ENCODE data around the gene OSBP2. TPM values are rescaled to one million over a fixed set of nuclear protein-coding genes. Genes with fewer than 3 reads are reported as not detected.

Gene OSBP2
- total RNA-seq, 4 donors from 2014 or later, result 0.66 to 2.4 (median 1.6) TPM

DNA sequence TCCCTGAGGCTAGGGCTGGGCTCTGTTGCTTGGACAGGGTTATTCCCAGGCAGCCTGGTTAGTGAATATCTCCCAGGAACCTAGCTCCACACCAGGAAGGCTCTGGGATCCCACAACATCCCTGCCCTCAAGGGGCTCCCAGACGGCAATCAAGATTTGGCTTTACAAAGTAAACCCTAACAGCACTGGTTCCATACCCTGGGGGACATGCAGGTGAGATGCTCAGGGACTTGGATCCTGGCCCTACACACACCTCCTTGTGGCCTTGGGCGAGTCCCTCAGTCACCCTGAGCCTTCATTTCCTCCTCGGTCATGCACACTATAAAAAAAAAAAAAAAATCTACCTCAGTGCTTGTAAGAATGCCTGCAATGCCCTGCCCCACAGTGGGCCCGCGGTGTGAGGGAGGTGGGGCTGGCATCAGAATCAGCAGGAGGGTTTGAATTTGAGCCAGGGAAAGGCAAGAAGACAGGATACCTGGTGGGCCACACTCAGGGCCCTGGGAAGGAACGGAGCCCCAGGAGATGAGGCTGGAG, 187.6 kb downstream of the OSBP2 start:
- no peak for TF ChIP-seq EP300 (IDR thresholded peaks at IDR 0.05)
- TF ChIP-seq POLR2A (IDR thresholded peaks at IDR 0.05), result no peak
- TF ChIP-seq, protein P1, sequence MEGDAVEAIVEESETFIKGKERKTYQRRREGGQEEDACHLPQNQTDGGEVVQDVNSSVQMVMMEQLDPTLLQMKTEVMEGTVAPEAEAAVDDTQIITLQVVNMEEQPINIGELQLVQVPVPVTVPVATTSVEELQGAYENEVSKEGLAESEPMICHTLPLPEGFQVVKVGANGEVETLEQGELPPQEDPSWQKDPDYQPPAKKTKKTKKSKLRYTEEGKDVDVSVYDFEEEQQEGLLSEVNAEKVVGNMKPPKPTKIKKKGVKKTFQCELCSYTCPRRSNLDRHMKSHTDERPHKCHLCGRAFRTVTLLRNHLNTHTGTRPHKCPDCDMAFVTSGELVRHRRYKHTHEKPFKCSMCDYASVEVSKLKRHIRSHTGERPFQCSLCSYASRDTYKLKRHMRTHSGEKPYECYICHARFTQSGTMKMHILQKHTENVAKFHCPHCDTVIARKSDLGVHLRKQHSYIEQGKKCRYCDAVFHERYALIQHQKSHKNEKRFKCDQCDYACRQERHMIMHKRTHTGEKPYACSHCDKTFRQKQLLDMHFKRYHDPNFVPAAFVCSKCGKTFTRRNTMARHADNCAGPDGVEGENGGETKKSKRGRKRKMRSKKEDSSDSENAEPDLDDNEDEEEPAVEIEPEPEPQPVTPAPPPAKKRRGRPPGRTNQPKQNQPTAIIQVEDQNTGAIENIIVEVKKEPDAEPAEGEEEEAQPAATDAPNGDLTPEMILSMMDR (IDR thresholded peaks at IDR 0.05), result no peak
- no peaks in the 10 kb centered on the region for H3K9me3 ChIP-seq
- no peaks in the 10 kb centered on the region for H3K27me3 ChIP-seq
- no peak overlapping the region for H3K27ac ChIP-seq
- no peaks in the 10 kb centered on the region for H3K36me3 ChIP-seq
- WGBS, 2 donors, result 85 to 86% methylated on average over 6 of the region's 6 CpGs
- no peak overlapping the region for H3K4me3 ChIP-seq
- DNase-seq (ENCODE audit: low spot score in 2 of 2), result no peak
- H3K4me1 ChIP-seq, result peaks cover 0 to under 1% (median 0%) of the 10 kb centered on the region in 4 donors

DNA sequence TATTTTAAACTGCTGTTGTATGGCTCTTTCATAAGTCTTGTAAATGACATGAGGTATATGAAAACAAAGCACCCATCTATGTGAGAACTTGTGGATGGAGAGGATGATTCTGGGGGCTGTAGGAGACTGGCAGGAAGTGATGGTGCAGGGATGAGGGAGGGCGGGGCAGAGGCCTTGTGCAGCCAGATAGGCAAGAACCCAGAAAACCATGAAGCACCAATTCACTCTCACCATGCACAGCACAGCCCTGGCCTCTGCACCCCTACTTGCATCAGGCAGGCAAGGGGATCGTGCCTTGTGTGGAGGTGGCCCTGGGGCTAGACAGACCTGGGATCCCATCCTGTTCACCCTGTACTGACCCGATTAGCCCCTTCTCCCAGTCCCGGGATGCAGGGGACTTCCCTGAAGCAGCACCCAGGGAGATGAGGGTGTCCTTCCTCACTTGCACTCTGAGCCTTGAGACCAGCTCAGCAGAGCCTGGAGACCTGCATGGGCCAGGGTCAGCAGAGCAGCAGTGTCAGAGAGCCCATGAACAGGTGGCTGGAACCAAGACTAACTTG, 188.4 kb downstream of the OSBP2 start:
- no peak for DNase-seq (ENCODE audit: low spot score in 2 of 2)
- no peak overlapping the region for H3K4me3 ChIP-seq
- no peaks in the 10 kb centered on the region for H3K27me3 ChIP-seq
- TF ChIP-seq POLR2A (IDR thresholded peaks at IDR 0.05), result no peak
- TF ChIP-seq, protein P1 (IDR thresholded peaks at IDR 0.05), result no peak
- no peak for TF ChIP-seq EP300 (IDR thresholded peaks at IDR 0.05)
- H3K36me3 ChIP-seq, result peaks cover 0 to 6% (median 0%) of the 10 kb centered on the region in 3 donors
- no peak overlapping the region for H3K27ac ChIP-seq
- no peaks in the 10 kb centered on the region for H3K4me1 ChIP-seq
- WGBS, 2 donors, result 89 to 96% methylated on average over 2 to 4 of the region's 4 CpGs
- H3K9me3 ChIP-seq, result no peaks in the 10 kb centered on the region

DNA sequence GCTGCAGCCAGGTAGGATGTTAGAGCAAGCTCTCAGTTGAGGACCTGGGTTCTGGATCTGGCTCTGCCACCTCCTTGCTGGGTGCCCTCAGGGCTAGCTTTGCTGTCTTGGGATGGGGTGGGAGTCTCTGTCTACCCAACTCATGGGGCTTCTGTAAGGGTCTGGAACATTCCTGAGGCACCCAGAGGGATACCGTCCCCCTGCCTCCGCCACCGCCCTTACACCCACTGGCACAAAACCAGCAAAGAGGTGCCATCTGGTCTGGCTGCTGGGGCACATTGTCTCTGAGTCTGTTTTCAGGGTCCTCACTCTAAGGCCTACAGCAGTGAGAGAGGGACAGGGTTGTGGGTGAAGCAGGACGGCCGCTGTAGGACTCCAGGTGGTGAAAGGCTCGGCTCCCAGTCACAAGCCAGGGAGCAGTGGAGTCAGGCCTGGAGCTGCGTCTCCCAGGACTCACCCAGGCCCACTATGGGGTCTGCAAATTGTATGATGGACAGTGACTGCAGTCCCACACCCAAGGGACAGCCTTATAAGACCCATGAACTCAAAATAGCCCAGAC, 189.0 kb downstream of the OSBP2 start:
- DNase-seq (ENCODE audit: low spot score in 2 of 2), result no peak
- Histone ChIP-seq H3K27me3 (no peaks in the 10 kb centered on the region), H3K4me1 (no peaks in the 10 kb centered on the region), H3K36me3 (peaks cover 0 to 9% (median 0%) of the 10 kb centered on the region in 3 donors), H3K9me3 (no peaks in the 10 kb centered on the region), H3K27ac (no peak overlapping the region), H3K4me3 (no peak overlapping the region)
- TF ChIP-seq EP300 (IDR thresholded peaks at IDR 0.05), result no peak
- TF ChIP-seq, protein P1 (IDR thresholded peaks at IDR 0.05), result no peak
- no peak for TF ChIP-seq POLR2A (IDR thresholded peaks at IDR 0.05)
- 95 to 96% methylated on average over 7 of the region's 7 CpGs for WGBS, 2 donors

DNA sequence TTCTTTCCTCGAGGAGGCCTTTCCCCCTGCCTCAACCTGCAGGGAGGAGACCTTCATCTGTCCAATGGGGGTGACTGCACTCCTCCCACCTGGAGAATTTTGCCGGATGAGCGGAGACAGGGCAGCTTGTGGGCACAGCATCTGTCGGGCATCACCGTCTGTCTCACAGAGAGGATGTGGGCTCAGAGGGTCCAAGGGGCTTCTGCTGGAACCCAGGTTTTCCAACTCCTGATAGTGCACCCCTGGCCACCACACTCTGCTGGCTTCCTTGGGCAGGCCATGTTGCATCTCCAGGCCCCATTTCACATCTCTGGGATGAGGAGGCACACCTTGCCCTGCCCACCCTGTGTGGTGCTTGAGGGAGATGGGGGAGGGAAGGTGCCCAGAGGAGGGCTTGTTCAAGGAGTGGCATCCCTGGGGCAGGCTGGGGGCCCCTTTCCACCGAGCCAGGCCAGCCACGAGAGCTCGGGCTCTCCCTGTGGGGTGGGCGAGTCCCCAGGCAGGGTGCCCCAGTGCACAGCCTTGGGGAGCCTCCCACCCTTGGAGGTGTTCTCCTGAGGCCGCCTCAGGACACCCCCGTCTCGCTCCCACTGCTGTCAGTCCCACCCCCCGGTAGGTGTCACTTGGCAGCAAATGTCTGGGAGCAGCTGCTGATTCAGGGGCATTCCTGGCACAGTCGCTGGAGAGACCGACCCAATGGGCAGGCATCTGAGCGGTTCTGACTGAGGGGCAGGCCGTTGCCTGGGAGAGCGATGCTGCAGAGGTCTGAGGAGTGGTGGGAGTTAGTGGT, 189.7 kb downstream of the OSBP2 start:
- WGBS, 2 donors, result 89 to 92% methylated on average over 14 of the region's 18 CpGs
- no peak for DNase-seq (ENCODE audit: low spot score in 2 of 2)
- TF ChIP-seq POLR2A (IDR thresholded peaks at IDR 0.05), result no peak
- TF ChIP-seq, protein P1 (IDR thresholded peaks at IDR 0.05), result no peak
- no peak for TF ChIP-seq EP300 (IDR thresholded peaks at IDR 0.05)

DNA sequence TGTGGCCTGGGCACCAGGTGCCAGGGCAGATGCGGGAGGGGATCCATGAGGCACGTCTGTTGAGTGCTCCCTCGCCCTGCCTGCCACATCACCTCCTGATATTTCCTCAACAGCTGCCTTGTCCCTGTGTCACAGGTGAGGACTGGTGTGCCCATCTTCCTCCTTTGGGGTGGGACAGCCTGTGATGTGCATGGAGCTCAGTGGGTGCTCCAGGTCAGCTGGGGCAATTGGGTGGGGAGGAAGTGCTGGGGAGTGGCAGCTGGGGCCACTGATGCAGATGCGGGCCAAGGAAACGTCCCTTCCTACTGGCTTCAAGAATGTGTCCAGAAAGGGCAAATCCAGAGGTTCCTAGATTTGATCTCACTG, 190.3 kb downstream of the OSBP2 start:
- H3K27me3 ChIP-seq, result no peaks in the 10 kb centered on the region
- H3K9me3 ChIP-seq, result no peaks in the 10 kb centered on the region
- no peak overlapping the region for H3K27ac ChIP-seq
- peaks cover 0 to 21% (median 0%) of the 10 kb centered on the region in 3 donors for H3K36me3 ChIP-seq
- no peaks in the 10 kb centered on the region for H3K4me1 ChIP-seq
- no peak for DNase-seq (ENCODE audit: low spot score in 2 of 2)
- no peak overlapping the region for H3K4me3 ChIP-seq
- 79 to 85% methylated on average over 5 of the region's 5 CpGs for WGBS, 2 donors
- TF ChIP-seq EP300 (IDR thresholded peaks at IDR 0.05) (no peak), POLR2A (IDR thresholded peaks at IDR 0.05) (no peak)
- TF ChIP-seq, protein P1 (IDR thresholded peaks at IDR 0.05), result no peak

More for the DNA sequence above, 189.7 kb downstream of the OSBP2 start:
- H3K36me3 ChIP-seq, result peaks cover 0 to 15% (median 0%) of the 10 kb centered on the region in 3 donors
- H3K27me3 ChIP-seq, result no peaks in the 10 kb centered on the region
- H3K9me3 ChIP-seq, result no peaks in the 10 kb centered on the region
- H3K4me3 ChIP-seq, result no peak overlapping the region
- no peak overlapping the region for H3K27ac ChIP-seq
- no peaks in the 10 kb centered on the region for H3K4me1 ChIP-seq

Measured in tibial nerve (tissue), 4 donors.